HPDE6-E6E7 (cell line): ENCODE data around the gene ZFHX2.
A peak's percentile ranks its signal among the peaks of the same experiment; 100 is the strongest.
"Not testable (repeated sequence)": the region's sequence is repeated elsewhere in the genome, so short reads cannot be mapped to it uniquely, and the experiment has no call there.

Experiments
- DNase-seq: peaks from one replicate; pipeline ENCODE4 v3.0.0; 2011; ENCODE audit warnings: missing footprints; ENCODE audit errors: extremely low spot score

The ZFHX2 gene

DNA sequence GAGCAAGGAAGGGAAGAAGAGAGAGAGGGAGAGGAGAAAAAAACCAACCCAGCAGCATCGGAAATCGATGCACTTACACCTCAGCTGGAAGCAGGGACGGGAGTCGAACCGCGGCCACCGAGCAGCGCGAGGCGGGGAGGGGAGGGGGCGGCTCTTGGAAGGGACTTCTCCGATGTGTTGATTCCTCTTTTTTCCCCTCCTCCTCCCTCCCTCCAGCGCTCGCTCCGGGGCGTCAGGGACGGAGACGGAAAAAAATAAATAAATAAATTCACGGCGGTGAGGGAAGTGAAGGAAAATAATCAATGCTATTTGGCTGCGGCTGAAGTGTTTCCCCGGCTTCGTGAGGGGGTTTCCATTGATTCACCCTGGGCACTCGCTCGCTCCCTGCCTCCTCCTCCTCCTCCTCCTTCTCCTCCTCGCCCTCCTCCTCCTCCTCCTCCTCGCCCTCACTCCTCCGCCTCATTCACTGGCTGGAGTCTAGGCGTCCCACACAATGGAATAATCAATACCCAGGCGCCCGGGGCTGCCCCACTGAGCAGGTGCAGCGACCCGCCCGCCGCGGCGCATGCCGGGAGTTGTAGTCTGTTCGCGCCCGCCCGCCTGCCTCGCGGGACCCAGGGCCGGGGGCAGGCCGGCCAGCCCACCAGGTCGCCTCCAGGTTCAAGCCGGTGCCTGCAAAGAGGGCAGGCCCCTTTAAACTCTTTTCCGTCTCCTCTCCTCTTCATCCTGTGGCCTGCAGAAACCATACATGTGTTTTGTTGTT is at the start of gene ZFHX2:
TSS of gene ZFHX2 (minus strand) at position 500 of the 763 bp plus-strand sequence. CDS start 16,440 bp downstream, outside the sequence.
- peak; percentile 69 for DNase-seq

GRCh38 chr14:23600806-23601205 is 49.2 kb upstream of the ZFHX2 start:
- DNase-seq, result no peak

- DNase-seq, result no peak
Measured at GRCh38 chr14:23600322-23600707, 48.8 kb upstream of the ZFHX2 start.

- DNase-seq, result not testable (repeated sequence)
Measured at GRCh38 chr14:23594191-23594590, 42.6 kb upstream of the ZFHX2 start.

- DNase-seq, result no peak
Measured at GRCh38 chr14:23590198-23590597, 38.6 kb upstream of the ZFHX2 start.

- no peak for DNase-seq
Measured at GRCh38 chr14:23589606-23590005, 38.0 kb upstream of the ZFHX2 start.

DNA sequence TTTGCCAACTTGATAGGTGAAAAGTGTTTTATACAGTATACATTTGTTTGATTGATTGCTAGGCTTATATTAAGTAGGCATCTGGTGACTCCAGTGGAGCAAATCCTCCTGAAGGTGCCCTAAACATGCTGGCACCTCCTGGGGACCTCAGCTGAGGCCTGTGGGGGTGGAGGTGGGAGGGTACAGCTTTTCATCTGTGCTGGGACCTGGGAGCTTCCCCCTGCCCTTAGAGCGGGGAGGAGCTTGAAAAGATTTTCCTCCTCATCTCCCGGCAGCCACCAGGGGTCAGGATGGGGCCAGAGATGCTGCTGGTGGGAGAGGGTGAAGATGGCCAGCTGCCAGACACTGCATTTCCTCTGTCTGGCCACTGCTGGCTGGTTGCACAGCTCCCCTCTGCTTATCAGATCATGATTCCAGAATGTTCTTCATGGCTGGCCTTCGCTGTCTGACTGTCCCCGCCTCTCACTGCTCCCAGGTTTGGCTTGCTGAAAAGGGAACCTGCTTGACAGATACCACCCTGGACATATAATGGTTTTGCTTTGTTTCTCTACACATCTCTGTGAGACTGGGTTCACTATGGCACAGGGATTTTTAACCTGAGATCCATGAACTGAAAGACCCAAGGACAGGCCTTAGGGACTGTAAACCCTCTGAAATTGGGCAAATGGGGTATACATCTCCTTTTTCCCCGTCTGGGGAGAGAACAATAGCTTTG is 37.5 kb upstream of the ZFHX2 start:
- DNase-seq, result peak; percentile 81

GRCh38 chr14:23584527-23585203 is 33.1 kb upstream of the ZFHX2 start:
- DNase-seq, result not testable (repeated sequence)

- not testable (repeated sequence) for DNase-seq
Measured at GRCh38 chr14:23583761-23584526, 32.4 kb upstream of the ZFHX2 start.

- DNase-seq, result no peak
Measured at GRCh38 chr14:23582906-23583760, 31.6 kb upstream of the ZFHX2 start.

DNA sequence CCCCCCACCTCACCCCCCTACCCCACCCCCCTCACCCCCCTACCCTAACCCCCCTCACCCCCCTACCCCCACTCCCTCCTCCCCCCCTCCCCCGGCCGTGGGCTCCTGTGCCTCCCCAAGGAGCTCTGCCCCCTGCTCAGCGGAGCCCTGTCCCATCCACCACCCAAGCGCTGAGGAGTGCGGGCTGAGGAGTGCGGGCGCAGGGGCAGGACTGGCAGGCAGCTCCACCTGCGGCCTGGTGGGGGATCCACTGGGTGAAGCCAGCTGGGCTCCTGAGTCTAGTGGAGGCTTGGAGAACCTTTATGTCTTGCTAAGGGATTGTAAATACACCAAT is 29.4 kb upstream of the ZFHX2 start:
- no peak for DNase-seq

DNA sequence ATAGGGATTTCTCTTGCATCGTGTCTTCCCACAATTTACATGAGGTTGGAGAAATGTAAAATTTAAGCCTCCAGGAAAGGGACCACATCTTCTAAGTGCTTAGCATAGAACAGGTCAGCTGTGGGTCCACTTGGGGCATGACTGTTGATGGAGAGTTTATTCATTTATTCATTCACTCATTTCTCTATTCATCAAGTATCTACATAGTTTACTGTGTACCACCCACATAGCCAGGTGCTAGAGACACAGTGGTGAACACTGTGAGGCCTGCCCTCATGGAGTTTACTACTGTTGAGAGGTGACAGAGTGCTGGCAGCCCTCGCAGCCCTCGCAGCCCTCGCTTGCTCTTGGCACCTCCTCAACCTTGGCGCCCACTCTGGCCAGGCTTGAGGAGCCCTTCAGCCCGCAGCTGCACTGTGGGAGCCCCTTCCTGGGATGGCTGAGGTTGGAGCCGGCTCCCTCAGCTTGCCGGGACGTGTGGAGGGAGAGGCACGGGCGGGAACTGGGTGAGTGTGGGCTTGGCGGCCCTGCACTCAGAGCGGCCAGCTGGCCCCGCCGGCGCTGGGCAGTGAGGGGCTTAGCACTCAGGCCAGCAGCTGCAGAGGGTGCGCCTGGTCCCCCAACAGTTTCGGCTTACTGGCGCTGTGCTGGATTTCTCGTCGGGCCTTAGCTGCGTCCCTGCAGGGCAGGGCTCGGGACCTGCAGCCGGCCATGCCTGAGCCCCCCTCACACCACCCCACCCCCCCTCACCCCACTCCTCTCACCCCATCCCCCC is 28.8 kb upstream of the ZFHX2 start:
- no peak for DNase-seq

GRCh38 chr14:23579739-23580138 is 28.2 kb upstream of the ZFHX2 start:
- no peak for DNase-seq

GRCh38 chr14:23579311-23579630 is 27.7 kb upstream of the ZFHX2 start:
- no peak for DNase-seq

DNA sequence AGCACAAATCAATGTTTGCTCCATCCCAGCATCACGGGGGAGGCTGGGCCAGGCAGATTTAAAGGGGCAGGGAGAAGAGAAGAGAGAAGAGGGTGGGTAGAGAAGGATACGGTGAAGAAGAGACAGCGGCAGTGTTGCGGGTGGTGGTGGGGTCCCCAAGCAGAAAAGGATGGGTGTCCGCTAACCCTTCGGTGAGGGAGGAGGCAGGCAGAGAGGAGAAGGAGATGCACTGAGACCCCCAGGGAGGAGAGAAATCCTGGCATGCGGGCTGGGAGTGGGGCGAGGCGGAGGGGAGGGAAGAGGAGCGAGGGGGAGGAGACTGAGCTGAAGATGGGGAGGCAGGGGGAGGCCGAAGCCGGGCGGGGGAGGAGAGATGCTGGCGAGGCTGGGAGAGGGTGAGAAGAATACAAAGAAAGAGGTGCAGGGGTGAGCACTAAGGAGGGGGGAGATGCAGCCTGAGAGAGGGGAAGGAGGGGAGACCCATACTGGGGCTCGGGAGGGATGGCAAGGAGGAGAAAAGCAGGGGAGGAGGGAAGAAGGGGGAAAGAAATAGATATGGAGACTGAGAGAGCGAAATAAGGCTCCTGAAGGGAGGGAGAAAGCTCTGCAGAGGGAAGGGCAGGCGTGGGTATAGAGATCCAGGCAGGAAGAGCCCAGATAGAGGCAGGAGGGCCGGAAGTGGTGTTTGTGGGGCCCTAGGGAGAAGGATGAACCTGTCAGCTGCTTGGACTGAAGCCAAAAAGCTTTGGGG is 27.2 kb upstream of the ZFHX2 start, which contains the start of gene JPH4:
TSS of gene JPH4 (minus strand) at position 231 of the 751 bp plus-strand sequence. CDS start 1,337 bp downstream, outside the sequence.
- no peak for DNase-seq

- no peak for DNase-seq
Measured at GRCh38 chr14:23577710-23578392, 26.3 kb upstream of the ZFHX2 start.

GRCh38 chr14:23577004-23577681 is 25.6 kb upstream of the ZFHX2 start:
- DNase-seq, result no peak

DNA sequence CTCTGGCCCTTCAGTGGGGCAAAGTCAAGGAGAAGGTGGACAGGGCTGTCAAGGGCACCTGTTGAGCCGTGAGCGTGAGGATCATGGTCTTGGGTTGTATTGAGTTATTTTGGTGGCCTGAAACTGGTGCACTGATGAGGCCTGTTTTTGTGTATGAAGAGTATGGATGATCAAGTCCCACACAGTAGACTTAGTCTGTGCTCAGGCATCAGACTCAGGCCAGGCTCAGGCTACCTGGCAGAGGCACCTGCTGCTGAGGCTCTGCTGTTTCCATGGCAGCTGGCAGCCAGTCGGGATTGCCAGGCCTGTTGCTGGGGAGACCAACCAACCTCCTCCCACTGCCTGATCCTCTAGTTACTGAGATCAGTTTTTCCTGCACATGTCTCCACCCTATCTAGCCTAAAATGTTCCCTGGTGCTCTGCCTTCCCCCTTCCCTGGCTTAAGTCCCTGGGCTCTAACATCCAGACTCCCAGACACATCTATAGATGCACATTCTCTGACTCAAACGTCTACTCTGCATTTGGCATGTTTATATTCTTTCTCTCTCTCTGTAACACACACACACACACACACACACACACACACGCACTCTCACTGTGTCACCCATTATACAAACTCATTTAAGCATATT is 21.9 kb upstream of the ZFHX2 start:
- no peak for DNase-seq
